B cell (primary cell): Measurements from ENCODE around the gene SIGMAR1. TPM values are rescaled to one million over a fixed set of nuclear protein-coding genes. Genes with fewer than 3 reads are reported as not detected.

Experiments
- ATAC-seq: fragments of 200-7000 bp; cut with Tn5 transposase; one replicate; pipeline ENCODE4 v1.10.0; 2021; ENCODE audit warnings: low read depth, mild to moderate bottlenecking, moderate number of reproducible peaks, moderate library complexity
- CTCF ChIA-PET: fragments of 350-600 bp; sonication (Branson Sonifier 250); formaldehyde crosslinking; loops from one replicate; lab custom pipeline; 2021; ENCODE audit warnings: antibody characterized with exemption, inconsistent platforms; lab: Charles Lee
- POLR2A ChIA-PET: fragments of 350-600 bp; sonication (Branson Sonifier 250); formaldehyde crosslinking; loops from one replicate; lab custom pipeline; 2021; ENCODE audit warnings: antibody characterized with exemption; lab: Charles Lee
- DNase-seq: peaks from one replicate; pipeline ENCODE4 v3.0.0; 2013
- H2AFZ ChIP-seq: 2 replicates; pipeline ENCODE4 v1.6.1; 2012; ENCODE audit warnings: mild to moderate bottlenecking, low read depth, low read length; ENCODE audit not compliant: insufficient read depth, poor library complexity, severe bottlenecking
- H3K27ac ChIP-seq, 2 donors: 1 replicate in 1 of 2; 2 replicates in 1 of 2; pipeline ENCODE4 v1.5.1; 2012 to 2013; ENCODE audit warnings: low read length in 2 of 2, mild to moderate bottlenecking in 2 of 2, moderate library complexity in 1 of 2
- H3K27me3 ChIP-seq, 4 experiments: fragments of 200-600 bp in 1 of 4; sonication (generic) in 1 of 4; replicated peaks in 1 of 4; 1 replicate in 2 of 4; 2 replicates in 2 of 4; pipeline versions ENCODE4 v1.6.1 to v1.7.0; 2013 to 2016; ENCODE audit warnings: low read length in 3 of 4, mild to moderate bottlenecking in 2 of 4, mixed read lengths in 1 of 4, moderate library complexity in 1 of 4; ENCODE audit not compliant: insufficient read depth in 4 of 4, control insufficient read depth in 3 of 4; ENCODE audit errors: control extremely low read depth in 1 of 4
- H3K36me3 ChIP-seq, 2 experiments: replicated peaks in 1 of 2; 1 replicate in 1 of 2; 2 replicates in 1 of 2; pipeline versions ENCODE4 v1.6.1 to v1.7.1; 2013; ENCODE audit warnings: low read length in 1 of 2; ENCODE audit not compliant: insufficient read depth in 2 of 2, control insufficient read depth in 1 of 2; ENCODE audit errors: control extremely low read depth in 1 of 2, extremely low read depth in 1 of 2
- H3K4me1 ChIP-seq, 2 donors: fragments of 200-600 bp in 1 of 2; sonication (generic) in 1 of 2; 1 replicate in 1 of 2; 2 replicates in 1 of 2; pipeline versions ENCODE4 v1.5.1 to v1.6.1; 2013 to 2017; ENCODE audit warnings: low read length in 2 of 2; ENCODE audit not compliant: control insufficient read depth in 2 of 2, insufficient read depth in 2 of 2
- H3K4me2 ChIP-seq: replicated peaks from 2 replicates; pipeline ENCODE3; 2012; ENCODE audit warnings: mild to moderate bottlenecking, low read depth, low read length; ENCODE audit not compliant: poor library complexity, severe bottlenecking
- H3K4me3 ChIP-seq, 5 experiments: fragments of 200-600 bp in 1 of 5; sonication (generic) in 1 of 5; 1 replicate in 3 of 5; 2 replicates in 2 of 5; pipeline versions ENCODE4 v1.5.1 to v1.7.0; 2011 to 2016; ENCODE audit warnings: low read length in 4 of 5, mild to moderate bottlenecking in 4 of 5, low read depth in 2 of 5, control low read depth in 1 of 5, moderate library complexity in 1 of 5; ENCODE audit not compliant: insufficient read depth in 1 of 5; ENCODE audit errors: control extremely low read depth in 1 of 5, extremely low read depth in 1 of 5
- H3K79me2 ChIP-seq: fragments of 200-600 bp; sonication (generic); one replicate; pipeline ENCODE4 v1.6.0; 2016; ENCODE audit warnings: low read length; ENCODE audit not compliant: control insufficient read depth, insufficient read depth
- H3K9ac ChIP-seq: fragments of 200-600 bp; sonication (generic); 2 replicates; pipeline ENCODE4 v1.6.1; 2017; ENCODE audit warnings: mild to moderate bottlenecking, low read length, moderate library complexity
- H3K9me3 ChIP-seq, 3 donors: one replicate each; pipeline versions ENCODE4 v1.6.1 to v1.7.1; 2013; ENCODE audit warnings: low read length in 2 of 3; ENCODE audit not compliant: control insufficient read depth in 2 of 3, insufficient read depth in 1 of 3; ENCODE audit errors: control extremely low read depth in 1 of 3
- H4K20me1 ChIP-seq: 2 replicates; pipeline ENCODE4 v1.6.0; 2012; ENCODE audit warnings: mild to moderate bottlenecking, low read length; ENCODE audit not compliant: insufficient read depth, control insufficient read depth, poor library complexity, severe bottlenecking
- H3K27ac Mint-ChIP-seq: one replicate; pipeline ENCODE4 v1.8.0; 2021; ENCODE audit warnings: mixed read lengths
- H3K27me3 Mint-ChIP-seq: one replicate; pipeline ENCODE4 v1.8.0; 2021; ENCODE audit warnings: mixed read lengths
- H3K4me1 Mint-ChIP-seq: one replicate; pipeline ENCODE4 v1.8.0; 2021; ENCODE audit warnings: mixed read lengths
- H3K4me3 Mint-ChIP-seq: one replicate; pipeline ENCODE4 v1.8.0; 2021; ENCODE audit warnings: mixed read lengths
- H3K9me3 Mint-ChIP-seq: one replicate; pipeline ENCODE4 v1.8.0; 2022; ENCODE audit warnings: mixed read lengths; ENCODE audit not compliant: insufficient read depth
- EZH2 ChIP-seq: IDR thresholded peaks from 2 replicates; pipeline ENCODE4 v1.6.1; 2012; ENCODE audit warnings: borderline replicate concordance, low read depth, mild to moderate bottlenecking, moderate library complexity, low read length; ENCODE audit not compliant: insufficient read depth, poor library complexity, severe bottlenecking
- WGBS: methylation state at CpG from one replicate; pipeline ENCODE4 v1.1.5; 2013; ENCODE audit warnings: missing lambda C conversion rate; ENCODE audit not compliant: insufficient coverage; 5-methylcytosine and 5-hydroxymethylcytosine counted together
- intact Hi-C: fragments of 100-400 bp; cut with micrococcal nuclease; formaldehyde crosslinking; loops from one replicate; pipeline ENCODE4 v1.10.0; 2022
- polyA plus RNA-seq: library from polyadenylated mRNA; depleted of rRNA; stranded (reverse); fragments of >200 nt; gene quantifications from 2 replicates; pipeline ENCODE4 v1.2.3, GENCODE V29; 2012
- total RNA-seq, 2 donors: library from RNA; stranded (reverse); fragments of 120-200 nt in 1 of 2; gene quantifications; 1 replicate in 1 of 2; 2 replicates in 1 of 2; pipeline versions ENCODE4 v1.2.3 to v1.2.4, GENCODE V29; 2013 to 2022
- TF ChIP-seq, protein P1 (sequence below): fragments of 200-600 bp; IDR thresholded peaks from one replicate; pipeline ENCODE4 v1.8.0; 2022; ENCODE audit warnings: antibody characterized with exemption, mild to moderate bottlenecking

SIGMAR1 gene
- total and polyA plus RNA-seq, 2 donors (not counting 1 experiment from before 2014, with no cell fraction given): 21.4 to 30.7 TPM

DNA sequence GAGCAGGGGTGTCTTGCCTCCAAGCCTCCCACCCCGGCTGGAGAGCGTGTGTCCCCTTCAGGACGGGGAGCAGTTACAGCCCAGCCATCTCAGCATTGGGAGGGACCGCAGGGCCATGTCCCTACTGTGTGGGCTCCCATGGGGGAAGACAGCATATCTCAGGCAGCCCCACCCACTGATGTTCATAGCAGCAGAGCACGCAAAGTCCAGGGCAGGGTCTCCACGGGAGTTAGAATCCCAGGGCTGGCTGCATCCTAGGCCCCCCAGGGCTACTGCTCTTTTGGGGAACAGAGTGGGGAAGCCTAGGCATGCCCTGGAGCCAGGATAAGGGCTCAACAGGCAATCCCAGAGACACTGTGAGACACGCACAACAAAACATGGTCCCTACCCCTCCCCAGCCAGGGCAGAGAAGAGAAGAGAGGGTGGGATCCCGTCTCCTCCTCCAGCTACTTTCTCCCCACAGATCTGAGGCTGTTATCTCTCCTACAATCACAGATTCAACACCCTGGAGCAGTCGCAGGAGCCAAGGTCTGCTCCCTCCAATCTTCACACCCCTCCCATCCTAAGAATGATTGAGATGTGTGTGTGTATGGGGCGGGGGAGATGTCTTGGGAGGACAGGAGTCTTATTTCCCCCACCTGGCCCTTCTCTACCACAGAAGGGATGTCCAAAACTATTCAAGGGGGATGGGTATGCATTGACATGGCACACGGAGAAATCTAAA, 51.5 kb downstream of the SIGMAR1 start:
- H3K4me3 ChIP-seq: no peak overlapping the region
- H3K4me1 ChIP-seq: peaks cover 26 to 27% of the 10 kb centered on the region in 2 donors
- H3K9ac ChIP-seq: no peak overlapping the region
- no peaks in the 10 kb centered on the region for H3K79me2 ChIP-seq
- ATAC-seq: no peak
- H3K27me3 Mint-ChIP-seq: peaks cover 82% of the 10 kb centered on the region
- POLR2A ChIA-PET: no interaction called here
- H3K36me3 ChIP-seq: no peaks in the 10 kb centered on the region
- intact Hi-C loops: no loop called here
- H2AFZ ChIP-seq: no peak overlapping the region
- no peak for TF ChIP-seq EZH2
- TF ChIP-seq, protein P1, sequence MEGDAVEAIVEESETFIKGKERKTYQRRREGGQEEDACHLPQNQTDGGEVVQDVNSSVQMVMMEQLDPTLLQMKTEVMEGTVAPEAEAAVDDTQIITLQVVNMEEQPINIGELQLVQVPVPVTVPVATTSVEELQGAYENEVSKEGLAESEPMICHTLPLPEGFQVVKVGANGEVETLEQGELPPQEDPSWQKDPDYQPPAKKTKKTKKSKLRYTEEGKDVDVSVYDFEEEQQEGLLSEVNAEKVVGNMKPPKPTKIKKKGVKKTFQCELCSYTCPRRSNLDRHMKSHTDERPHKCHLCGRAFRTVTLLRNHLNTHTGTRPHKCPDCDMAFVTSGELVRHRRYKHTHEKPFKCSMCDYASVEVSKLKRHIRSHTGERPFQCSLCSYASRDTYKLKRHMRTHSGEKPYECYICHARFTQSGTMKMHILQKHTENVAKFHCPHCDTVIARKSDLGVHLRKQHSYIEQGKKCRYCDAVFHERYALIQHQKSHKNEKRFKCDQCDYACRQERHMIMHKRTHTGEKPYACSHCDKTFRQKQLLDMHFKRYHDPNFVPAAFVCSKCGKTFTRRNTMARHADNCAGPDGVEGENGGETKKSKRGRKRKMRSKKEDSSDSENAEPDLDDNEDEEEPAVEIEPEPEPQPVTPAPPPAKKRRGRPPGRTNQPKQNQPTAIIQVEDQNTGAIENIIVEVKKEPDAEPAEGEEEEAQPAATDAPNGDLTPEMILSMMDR: no peak
- H3K27ac ChIP-seq: no peak overlapping the region
- H3K4me3 Mint-ChIP-seq: no peak overlapping the region
- no peaks in the 10 kb centered on the region for H3K9me3 Mint-ChIP-seq
- no peaks in the 10 kb centered on the region for H4K20me1 ChIP-seq
- no peak for DNase-seq
- CTCF ChIA-PET: no interaction called here
- H3K27me3 ChIP-seq: peaks cover 0 to 87% (median 47%) of the 10 kb centered on the region in 4 experiments
- H3K4me2 ChIP-seq: no peak overlapping the region
- H3K27ac Mint-ChIP-seq: no peak overlapping the region
- peaks cover 0 to 23% (median 0%) of the 10 kb centered on the region in 3 donors for H3K9me3 ChIP-seq
- peaks cover 26% of the 10 kb centered on the region for H3K4me1 Mint-ChIP-seq
- 21% methylated on average over 7 of the region's 11 CpGs for WGBS

DNA sequence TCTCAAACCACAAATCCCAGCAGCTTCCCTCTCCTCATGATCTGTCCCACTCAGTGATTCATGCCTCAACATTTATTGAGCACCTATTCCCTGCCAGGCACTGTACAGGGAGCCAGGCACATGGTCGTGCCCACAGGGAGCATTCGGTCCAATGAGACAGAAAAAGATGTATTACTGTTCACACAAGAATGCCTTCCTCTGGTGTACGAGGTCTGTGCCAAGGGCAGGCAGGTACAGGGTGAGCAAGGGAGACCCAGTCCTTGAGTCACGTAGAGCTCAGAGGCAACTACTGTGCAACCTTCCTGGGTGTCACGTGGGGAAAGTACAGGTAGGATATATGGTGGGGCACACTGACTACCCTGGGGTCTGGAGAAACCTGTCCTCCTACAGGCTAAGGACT, 52.6 kb downstream of the SIGMAR1 start:
- no peak overlapping the region for H3K4me3 Mint-ChIP-seq
- Histone ChIP-seq H3K79me2 (no peaks in the 10 kb centered on the region), H3K4me2 (no peak overlapping the region), H3K9ac (no peak overlapping the region), H3K9me3 (peaks cover 0 to 17% (median 0%) of the 10 kb centered on the region in 3 donors), H3K4me1 (peaks cover 14 to 16% of the 10 kb centered on the region in 2 donors), H3K27me3 (peaks cover 0 to 86% (median 45%) of the 10 kb centered on the region in 4 experiments), H3K4me3 (no peak overlapping the region), H2AFZ (no peak overlapping the region), H4K20me1 (no peaks in the 10 kb centered on the region), H3K36me3 (no peaks in the 10 kb centered on the region), H3K27ac (no peak overlapping the region)
- no peak overlapping the region for H3K27ac Mint-ChIP-seq
- peaks cover 15% of the 10 kb centered on the region for H3K4me1 Mint-ChIP-seq
- intact Hi-C loops: no loop called here
- H3K9me3 Mint-ChIP-seq: no peaks in the 10 kb centered on the region
- ChIA-PET POLR2A (no interaction called here), CTCF (interaction anchor here (1.0 to 1.2 kb wide), 2 partner anchors 38 to 181 kb away, joined by 3 read pairs; no protein-coding TSS in a partner anchor)
- no peak for ATAC-seq
- peaks cover 84% of the 10 kb centered on the region for H3K27me3 Mint-ChIP-seq
- TF ChIP-seq, protein P1: no peak
- TF ChIP-seq EZH2: no peak
- DNase-seq: no peak
- 78% methylated on average over 4 of the region's 5 CpGs for WGBS
